ENCODE data around the gene FAM156B.
"Not testable (repeated sequence)": the region's sequence is repeated elsewhere in the genome, so short reads cannot be mapped to it uniquely, and the experiment has no call there.

The FAM156B gene

GRCh38 chrX:52930214-52930613, 33.1 kb downstream of the FAM156B start:
- DNase-seq (ENCODE audit: low spot score) = not testable (repeated sequence)

GRCh38 chrX:52933213-52933612, 36.1 kb downstream of the FAM156B start:
- DNase-seq (ENCODE audit: low spot score) = no peak

- DNase-seq (ENCODE audit: low spot score) = peak; percentile 0
Measured at GRCh38 chrX:52933976-52934703, 37.0 kb downstream of the FAM156B start.

DNA sequence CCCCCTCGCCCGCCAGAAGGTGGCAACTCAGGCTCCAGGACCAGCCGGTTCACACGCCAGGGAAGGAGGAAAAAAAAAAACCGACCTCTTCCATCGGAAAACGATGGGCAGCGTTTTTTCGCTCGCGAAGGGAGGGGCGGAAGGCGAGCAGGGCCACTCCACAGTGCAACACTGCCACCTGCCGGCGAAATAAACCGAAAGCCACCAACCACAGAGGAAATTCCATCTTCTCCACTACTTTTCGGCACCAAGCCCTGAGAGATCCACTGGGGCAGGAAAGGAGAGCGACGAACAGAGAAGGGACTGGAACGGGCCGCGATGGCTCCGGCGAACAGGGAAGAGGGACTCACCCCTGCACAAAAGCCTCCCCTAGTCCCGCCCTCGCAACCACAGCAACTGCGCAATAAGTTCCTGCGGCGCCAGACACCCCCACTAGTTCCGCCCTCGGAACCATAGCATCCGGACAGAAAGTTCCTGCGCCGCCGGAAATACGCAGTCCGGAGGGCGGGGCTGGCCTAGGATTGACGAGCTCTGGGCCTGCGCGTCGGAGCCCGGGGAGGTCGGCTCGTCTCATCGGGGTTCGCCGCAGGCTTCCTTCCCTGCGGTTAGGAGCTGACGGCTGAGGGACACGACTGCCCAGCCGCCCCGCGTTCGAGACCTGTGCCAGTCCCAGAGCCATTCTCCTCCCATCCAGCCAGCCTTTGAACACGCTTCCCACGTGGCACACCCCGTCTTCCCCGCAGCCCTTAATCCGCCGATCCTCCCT, 37.8 kb downstream of the FAM156B start:
- DNase-seq (ENCODE audit: low spot score) = peak; percentile 87

DNA sequence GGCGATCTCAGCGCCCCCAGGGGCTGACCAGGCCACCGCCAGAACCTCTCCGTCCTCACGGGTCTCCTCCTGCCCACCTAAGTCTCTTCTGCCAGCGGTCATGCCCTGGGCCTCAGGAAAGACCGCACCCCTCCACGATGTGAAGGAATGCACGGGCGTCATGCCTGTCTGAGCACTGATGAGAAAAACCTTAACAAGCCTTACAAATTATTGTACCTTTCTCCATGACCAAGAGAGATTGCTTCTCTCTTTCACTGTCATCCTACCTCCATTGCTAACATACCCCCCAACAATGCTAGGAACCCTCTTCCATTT, 38.3 kb downstream of the FAM156B start:
- not testable (repeated sequence) for DNase-seq (ENCODE audit: low spot score)

DNA sequence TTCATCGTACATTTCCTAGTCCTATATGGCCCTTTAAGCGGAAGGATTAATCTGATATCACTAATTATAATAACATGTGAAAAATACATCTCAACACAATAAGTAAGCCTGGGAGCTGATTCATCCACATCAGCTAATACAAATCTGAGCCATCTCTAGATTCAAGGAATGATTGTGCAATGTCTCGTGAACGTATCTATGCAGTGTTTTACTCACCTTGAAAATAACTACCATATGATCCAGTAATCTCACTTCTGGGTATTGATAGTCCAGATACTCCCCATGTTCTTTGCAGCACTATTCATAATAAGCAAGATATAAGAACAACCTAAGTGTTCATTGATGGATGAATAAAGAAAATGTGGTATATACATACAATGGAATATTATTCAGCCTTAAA, 43.6 kb downstream of the FAM156B start:
- DNase-seq (ENCODE audit: low spot score) = not testable (repeated sequence)

DNA sequence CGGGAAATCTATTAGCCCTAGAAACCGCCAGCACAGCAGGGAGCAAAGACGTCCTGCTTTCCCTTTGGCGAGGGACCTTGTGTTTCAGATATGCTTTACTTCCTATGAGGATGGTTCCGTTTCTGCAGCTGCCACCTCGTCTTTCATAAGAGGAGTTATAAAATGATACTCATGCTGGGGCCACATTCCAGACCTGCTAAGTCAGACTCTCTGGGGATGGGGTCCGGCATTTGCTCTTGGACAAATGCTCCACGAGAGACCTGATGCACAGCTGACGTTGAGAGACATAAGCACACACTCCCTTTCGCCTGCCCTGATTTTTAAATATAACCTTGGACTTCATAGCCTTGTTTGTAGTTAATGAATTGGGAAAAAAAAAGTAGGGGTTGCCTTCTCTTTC, 44.6 kb downstream of the FAM156B start:
- not testable (repeated sequence) for DNase-seq (ENCODE audit: low spot score)

GRCh38 chrX:52945838-52946494, 48.8 kb downstream of the FAM156B start:
- not testable (repeated sequence) for DNase-seq (ENCODE audit: low spot score)

- not testable (repeated sequence) for DNase-seq (ENCODE audit: low spot score)
Measured at GRCh38 chrX:52947501-52947900, 50.4 kb downstream of the FAM156B start.

DNA sequence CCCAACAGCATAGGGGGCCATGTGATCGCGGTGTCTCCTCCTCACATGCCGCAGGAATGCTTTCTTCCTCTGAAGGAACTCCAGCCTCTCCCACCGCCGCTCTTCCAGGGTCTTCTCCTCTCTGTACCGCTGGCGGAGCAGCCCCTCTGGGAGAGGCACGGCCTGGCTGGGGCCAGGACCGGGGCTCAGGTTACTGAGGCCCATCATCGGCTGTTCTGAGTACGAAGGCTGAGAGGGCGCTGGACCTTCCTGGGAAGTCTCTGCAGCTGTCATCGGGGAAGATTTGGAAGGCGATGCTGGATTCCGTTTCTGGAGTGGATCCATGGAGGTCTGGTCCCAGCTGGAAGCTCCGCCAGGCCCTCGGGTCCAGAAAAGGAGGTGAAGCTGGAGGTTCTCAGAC, 51.1 kb downstream of the FAM156B start:
- not testable (repeated sequence) for DNase-seq (ENCODE audit: low spot score)

DNA sequence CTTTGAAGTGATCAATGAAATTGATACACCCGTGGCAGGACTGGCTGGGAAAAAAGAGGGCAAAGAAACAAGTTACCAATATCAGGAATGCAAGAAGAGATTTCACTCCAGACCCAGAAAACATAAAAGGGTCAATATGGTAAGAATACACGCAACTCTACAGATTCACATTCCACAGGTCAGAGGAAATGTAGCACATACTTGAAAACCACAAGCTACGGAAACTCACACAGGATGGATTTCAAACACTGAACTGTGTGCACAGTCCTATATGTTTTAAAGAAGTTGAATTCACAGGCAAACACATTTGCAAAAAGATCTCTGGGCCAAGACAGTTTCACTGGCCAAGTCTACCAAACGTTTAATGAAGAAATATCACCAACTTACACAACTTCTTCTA, 52.2 kb downstream of the FAM156B start:
- not testable (repeated sequence) for DNase-seq (ENCODE audit: low spot score)

DNA sequence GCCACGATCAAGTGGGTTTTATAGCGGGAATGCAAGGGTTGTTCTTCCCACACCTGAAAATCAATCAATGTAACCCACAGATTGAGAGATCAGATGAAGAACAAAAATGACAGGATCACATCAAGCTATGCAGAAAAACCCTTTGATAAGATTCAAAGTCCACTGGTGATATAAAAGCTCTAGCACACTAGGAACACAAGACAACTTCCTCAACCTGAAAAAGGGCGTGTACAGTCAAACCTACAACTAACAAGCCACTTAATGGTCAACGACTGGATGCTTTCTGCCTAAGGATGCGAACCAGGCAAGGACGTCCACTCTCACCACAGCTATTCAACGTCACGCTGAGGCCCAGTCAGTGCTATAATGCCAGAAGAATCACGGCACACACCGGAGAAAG, 52.8 kb downstream of the FAM156B start:
- DNase-seq (ENCODE audit: low spot score) = not testable (repeated sequence)

Measured in GM03348 (cell line).